Stimulated activated CD8-positive, alpha-beta memory T cell treated with anti-CD3 and anti-CD28 coated beads, Interleukin-12 subunit alpha, Interleukin-12 subunit beta, amount 100 ng/mL, for 1 hour (primary cell): ENCODE data around the gene CATSPER1.

Experiments used
- DNase-seq: peaks from one replicate; pipeline ENCODE4 v3.0.0-alpha.2; 2020; ENCODE audit warnings: low read depth

The CATSPER1 gene

DNA sequence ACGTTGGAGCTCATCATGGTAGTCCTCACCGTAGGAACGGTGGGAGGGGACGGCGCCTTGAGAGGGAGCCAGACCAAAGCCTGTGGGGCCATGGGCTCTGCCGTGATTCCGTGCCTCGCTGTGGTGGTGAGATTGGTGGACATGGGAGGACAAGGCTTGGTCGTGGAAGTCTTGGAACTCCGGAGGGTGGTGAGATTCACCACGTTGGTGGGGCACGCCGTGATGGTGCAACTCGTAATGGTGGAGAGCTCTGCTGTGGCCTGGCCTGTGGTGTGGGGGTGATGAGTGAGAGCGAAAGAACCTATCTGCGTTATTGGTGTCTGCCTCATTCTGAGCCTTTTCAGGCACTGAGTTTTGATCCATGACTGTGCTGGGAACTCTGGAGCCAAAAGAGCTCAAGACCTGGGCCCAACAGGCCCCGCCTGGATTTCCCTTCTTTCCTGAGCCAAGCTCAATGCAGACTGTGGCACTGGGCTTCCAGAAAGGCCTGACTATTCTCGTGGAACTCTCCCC, at the start of gene CATSPER1:
Gene CATSPER1 (minus strand): TSS at position 463 of the 513 bp plus-strand sequence. CDS start 100 bp downstream, at position 363.
- DNase-seq: no peak

GRCh38 chr11:66075273-66075672, 49.0 kb upstream of the CATSPER1 start:
- DNase-seq: no peak

DNA sequence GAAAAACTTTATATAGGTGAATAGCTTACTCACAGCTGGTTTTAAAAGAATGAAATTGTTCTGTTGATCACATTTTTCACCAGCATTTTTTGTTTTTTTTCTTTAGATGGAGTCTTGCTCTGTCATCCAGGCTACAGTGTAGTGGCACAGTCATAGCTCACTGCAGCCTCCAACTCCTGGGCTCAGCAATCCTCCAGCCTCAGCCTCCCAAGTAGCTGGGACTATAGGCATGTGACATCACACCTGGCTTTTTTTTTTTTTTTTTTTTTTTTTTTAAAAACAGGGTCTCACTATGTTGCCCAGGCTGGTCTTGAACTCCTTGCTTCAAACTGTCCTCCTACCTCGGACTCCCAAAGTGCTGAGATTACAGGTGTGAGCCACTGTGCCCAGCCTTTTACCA, 47.4 kb upstream of the CATSPER1 start:
- DNase-seq: no peak

- no peak for DNase-seq
Observed at GRCh38 chr11:66072518-66072917, 46.2 kb upstream of the CATSPER1 start.

GRCh38 chr11:66072081-66072480, 45.8 kb upstream of the CATSPER1 start:
- DNase-seq: no peak

GRCh38 chr11:66071381-66071801, 45.1 kb upstream of the CATSPER1 start:
- no peak for DNase-seq

GRCh38 chr11:66070604-66071380, 44.5 kb upstream of the CATSPER1 start:
- DNase-seq: no peak

- peak; percentile 58 for DNase-seq
Observed at GRCh38 chr11:66069715-66070603, 43.7 kb upstream of the CATSPER1 start, which contains the start of gene PACS1. PACS1 (plus strand) TSS chr11:66070272; CDS start chr11:66070487, 215 bp downstream.

- DNase-seq: no peak
Observed at GRCh38 chr11:66068923-66069714, 42.8 kb upstream of the CATSPER1 start.

DNA sequence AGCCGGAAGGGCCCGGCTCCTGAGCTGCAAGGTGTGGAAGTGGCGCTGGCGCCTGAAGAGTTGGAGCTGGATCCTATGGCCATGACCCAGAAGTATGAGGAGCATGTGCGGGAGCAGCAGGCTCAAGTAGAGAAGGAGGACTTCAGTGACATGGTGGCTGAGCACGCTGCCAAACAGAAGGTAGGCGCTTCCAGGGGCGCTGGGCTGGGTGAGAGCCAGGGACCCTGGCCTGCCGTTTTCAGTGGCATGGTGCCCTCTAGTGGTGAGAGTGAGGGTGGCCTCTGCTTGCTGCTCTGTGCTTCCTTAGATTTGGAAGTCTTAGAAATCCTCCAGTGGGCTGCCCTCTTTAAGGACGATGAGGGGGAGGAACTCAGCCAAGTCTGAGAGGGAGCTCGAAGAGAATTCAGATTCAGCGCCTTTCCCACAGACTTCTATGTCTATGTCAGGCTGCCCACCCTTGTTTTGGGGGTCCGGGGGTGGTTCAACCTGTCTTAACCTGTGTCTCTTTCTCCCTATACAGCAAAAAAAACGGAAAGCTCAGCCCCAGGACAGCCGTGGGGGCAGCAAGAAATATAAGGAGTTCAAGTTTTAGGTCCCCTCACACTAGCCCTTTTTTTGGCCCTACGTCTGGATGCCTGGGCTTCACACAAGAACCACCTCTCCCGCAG, 42.0 kb upstream of the CATSPER1 start:
- DNase-seq: peak; percentile 64

DNA sequence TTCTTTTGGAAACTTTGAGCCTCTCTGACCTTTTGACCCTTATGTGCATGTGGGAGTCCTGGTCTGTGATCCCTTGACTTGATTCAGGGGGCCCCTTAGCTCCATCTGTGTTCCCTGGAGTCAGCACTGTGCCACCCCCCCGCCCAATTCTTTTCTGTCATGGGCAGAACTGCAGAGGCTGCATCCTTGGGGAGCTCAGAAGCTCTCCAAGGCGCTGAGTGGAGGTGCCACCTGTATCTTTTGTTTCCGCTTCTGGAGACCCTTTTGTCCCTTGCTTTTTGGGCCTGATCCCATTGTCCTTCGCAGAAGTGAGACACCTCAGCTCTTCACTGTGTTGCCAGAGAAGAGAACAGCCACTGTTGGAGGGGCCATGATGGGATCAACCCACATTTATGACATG, 41.4 kb upstream of the CATSPER1 start:
- DNase-seq: no peak

DNA sequence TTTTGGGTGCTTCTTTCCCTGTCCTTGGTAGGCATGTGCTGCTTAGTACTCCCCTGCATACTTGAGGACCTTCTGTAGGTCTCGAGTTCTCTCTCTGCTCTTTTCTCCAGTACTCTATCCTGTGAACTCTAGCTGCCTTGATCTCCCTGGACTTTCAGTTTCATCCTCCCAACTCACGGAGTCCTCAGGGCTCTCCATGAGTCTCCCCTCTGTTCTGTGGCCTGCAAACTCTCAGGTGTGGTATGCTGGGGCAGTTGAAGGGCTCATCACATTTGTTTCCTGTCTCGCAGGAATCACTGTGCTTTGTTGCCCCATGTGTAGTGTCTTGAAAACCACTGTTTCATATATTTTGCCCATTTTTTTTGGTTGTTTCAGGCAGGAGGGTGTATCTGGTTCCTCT, 40.5 kb upstream of the CATSPER1 start:
- DNase-seq: no peak

- no peak for DNase-seq
Observed at GRCh38 chr11:66064571-66064970, 38.3 kb upstream of the CATSPER1 start.

GRCh38 chr11:66063900-66064299, 37.6 kb upstream of the CATSPER1 start:
- DNase-seq: no peak

GRCh38 chr11:66062408-66062807, 36.1 kb upstream of the CATSPER1 start:
- no peak for DNase-seq

DNA sequence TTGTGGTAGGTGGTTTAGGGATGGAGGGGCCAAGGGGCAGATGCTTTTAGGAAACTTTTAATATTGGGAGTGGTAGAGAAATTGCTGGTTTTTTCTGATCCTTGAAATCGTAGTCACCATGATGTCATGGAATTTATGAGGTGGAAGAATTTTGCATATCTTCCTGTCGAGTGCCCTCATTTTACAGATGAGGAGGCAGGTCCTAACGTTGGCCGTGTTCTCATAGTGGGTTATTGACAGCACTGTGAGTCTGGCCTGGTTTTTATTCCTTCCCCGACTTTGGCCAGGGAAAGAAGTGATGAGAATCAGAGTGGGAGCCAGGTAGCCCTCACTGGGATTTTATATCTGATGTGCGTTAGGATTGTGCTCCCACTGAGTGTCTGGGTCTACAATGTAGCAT, 35.0 kb upstream of the CATSPER1 start:
- DNase-seq: no peak

DNA sequence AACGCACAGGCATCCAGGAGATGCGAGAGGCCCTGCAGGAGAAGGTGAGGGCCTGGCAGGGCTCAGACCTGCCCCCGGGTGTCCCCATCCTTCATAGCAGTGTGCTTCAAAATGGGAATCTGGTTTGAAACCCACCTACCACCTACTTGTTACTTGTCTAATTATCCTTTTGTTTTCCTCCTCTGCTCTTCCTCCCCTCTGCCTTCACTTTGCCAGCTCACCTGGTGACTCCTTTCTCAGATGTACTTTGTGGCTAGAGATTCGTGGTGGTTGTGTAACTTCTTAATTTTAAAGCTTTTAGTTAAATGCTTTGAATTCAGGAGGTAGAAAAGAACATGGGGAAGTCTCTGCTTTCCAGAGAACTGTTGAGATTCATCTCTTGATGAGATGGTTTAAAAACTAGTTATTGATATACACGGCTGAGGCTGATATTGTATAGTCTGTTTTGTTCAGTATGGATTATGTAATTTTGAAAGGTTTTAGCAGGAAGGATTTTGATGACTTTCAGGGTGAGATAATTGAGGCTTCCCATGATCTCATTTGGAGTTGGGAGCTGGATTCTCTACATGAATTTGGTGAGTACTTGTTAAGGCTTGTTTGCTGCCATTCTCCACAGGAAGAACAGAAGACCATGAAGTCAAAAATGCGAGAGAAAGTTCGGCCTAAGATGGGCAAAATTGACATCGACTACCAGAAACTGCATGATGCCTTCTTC, 33.8 kb upstream of the CATSPER1 start:
- no peak for DNase-seq

DNA sequence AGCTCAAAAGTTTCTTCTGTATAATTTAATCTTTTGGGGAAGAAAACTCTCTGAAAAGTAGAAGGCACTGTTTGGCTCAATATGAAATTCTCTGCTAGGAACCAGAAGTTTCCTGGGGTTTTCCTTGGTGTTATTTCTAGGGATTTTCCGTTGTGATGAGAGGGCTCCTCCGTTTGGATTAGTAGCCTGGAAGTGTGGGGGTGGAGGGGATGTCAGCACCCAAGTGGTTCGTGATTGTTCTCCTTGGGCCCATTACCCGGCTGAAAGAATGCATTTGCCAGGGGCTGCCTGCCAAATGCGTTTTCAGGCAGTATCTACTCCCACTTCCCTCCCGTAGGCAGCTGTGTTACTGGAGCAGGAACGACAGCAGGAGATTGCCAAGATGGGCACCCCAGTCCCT, 30.2 kb upstream of the CATSPER1 start:
- DNase-seq: no peak

DNA sequence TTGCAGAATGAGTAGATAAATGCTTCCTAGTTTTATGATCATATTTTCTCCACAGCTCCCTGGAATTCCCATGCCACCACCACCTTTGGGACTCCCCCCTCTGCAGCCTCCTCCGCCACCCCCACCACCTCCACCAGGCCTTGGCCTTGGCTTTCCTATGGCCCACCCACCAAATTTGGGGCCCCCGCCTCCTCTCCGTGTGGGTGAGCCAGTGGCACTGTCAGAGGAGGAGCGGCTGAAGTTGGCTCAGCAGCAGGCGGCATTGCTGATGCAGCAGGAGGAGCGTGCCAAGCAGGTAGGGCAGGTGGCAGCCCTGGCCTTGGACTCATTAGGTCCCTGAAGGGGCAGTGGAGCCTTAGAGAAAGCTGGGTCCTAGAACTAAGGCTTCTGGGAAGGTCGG, 28.7 kb upstream of the CATSPER1 start:
- no peak for DNase-seq

DNA sequence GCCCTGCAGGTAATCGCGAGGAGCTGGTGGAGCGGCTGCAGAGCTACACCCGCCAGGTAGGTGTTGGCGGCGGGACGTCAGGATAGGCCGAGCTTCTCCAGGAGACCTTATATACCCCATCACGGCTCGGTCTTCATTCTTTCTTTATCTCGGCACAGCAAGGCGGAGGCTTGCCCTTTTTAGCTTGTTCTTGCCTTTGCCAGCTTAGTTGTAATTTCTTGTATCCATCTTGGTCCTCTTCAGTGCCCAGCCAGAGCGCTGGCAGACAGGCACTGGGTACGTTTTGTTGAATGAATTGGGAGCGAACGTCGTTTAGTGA, 26.3 kb upstream of the CATSPER1 start:
- DNase-seq: no peak
